ENCODE results near the gene ARMC9.

DNA sequence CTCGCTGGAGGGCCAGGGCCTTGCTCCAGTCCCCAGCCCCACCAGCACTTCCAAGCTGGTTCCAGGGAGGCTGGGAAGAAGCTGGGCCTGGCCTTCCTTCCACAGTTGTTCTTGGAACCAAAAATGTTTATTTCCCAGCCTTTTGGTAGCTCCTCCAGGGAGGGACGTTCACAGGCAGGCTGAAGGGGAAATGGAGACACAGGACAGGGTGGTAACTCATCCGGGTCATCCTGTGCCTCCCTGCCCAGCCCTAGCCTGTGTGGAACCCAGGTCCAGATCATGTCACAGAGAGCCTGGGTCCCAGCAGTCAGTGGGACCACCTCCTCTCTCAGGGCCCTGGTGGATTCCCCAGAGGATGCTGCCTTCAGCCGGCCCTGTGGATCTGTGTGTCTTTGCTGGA, 12.5 kb upstream of the ARMC9 start:
- TF ChIP-seq, protein P1, sequence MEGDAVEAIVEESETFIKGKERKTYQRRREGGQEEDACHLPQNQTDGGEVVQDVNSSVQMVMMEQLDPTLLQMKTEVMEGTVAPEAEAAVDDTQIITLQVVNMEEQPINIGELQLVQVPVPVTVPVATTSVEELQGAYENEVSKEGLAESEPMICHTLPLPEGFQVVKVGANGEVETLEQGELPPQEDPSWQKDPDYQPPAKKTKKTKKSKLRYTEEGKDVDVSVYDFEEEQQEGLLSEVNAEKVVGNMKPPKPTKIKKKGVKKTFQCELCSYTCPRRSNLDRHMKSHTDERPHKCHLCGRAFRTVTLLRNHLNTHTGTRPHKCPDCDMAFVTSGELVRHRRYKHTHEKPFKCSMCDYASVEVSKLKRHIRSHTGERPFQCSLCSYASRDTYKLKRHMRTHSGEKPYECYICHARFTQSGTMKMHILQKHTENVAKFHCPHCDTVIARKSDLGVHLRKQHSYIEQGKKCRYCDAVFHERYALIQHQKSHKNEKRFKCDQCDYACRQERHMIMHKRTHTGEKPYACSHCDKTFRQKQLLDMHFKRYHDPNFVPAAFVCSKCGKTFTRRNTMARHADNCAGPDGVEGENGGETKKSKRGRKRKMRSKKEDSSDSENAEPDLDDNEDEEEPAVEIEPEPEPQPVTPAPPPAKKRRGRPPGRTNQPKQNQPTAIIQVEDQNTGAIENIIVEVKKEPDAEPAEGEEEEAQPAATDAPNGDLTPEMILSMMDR (IDR thresholded peaks at IDR 0.05): no peak
- TF ChIP-seq POLR2A (IDR thresholded peaks at IDR 0.05): no peak

Data from lower leg skin (tissue), 3 donors.